HCT116 (cell line): Measurements from ENCODE around the gene GRM3. TPM values are rescaled to one million over a fixed set of nuclear protein-coding genes. Genes with fewer than 3 reads are reported as not detected.

Source experiments
- ATAC-seq: fragments of 200-7000 bp; cut with Tn5 transposase; 2 replicates; pipeline ENCODE4 v1.9.1; 2020; ENCODE audit warnings: mild to moderate bottlenecking, moderate library complexity
- BruUV-seq: library from RNA; stranded (reverse); fragments of 400-500 nt; replicated peaks from 2 replicates; lab custom pipeline; 2021; lab: Mats Ljungman, UMichigan
- CTCF ChIA-PET: fragments of 300-600 bp; sonication (Branson Sonifier 250); formaldehyde crosslinking; loops from one replicate; lab custom pipeline; 2021; ENCODE audit warnings: antibody characterized with exemption; lab: Charles Lee
- POLR2A ChIA-PET: fragments of 300-600, 350-600 bp; sonication (Branson Sonifier 250); formaldehyde crosslinking; loops from one replicate; lab custom pipeline; 2021; ENCODE audit warnings: antibody characterized with exemption; lab: Charles Lee
- RAD21 ChIA-PET, 2 experiments: fragments of 300-600 bp; sonication (Branson Sonifier 250); formaldehyde crosslinking; loops; one replicate each; lab custom pipeline; 2023; ENCODE audit warnings: low total read pairs in 2 of 2; ENCODE audit not compliant: uncharacterized antibody in 2 of 2, unreplicated experiment in 2 of 2, low non-redundant PET in 1 of 2; lab: Charles Lee
- DNase-seq: peaks from one replicate; pipeline ENCODE4 v3.0.0-alpha.2; 2010; ENCODE audit warnings: low read depth, low spot score
- H2AFZ ChIP-seq: fragments of 200-600 bp; shearing (Covaris generic), sonication (generic); 2 replicates; pipeline ENCODE4 v1.6.1; 2017; ENCODE audit warnings: low read depth, mixed run types, mixed read lengths, antibody characterized with exemption, low read length; ENCODE audit not compliant: poor library complexity, severe bottlenecking
- H3K27ac ChIP-seq: 2 replicates; pipeline ENCODE4 v1.5.1; 2012; ENCODE audit warnings: low read depth, low read length
- H3K27me3 ChIP-seq: fragments of 200-600 bp; sonication (generic); 2 replicates; pipeline ENCODE4 v1.6.1; 2016; ENCODE audit warnings: mixed run types, low read length, mixed read lengths; ENCODE audit not compliant: insufficient read depth
- H3K36me3 ChIP-seq, 2 experiments: fragments of 200-500 bp in 1 of 2; fragments of 200-600 bp in 1 of 2; sonication (Bioruptor generic) in 1 of 2; sonication (generic) in 1 of 2; 2 replicates each; pipeline versions ENCODE4 v1.5.1 to v1.6.1; 2014 to 2016; ENCODE audit warnings: low read length in 2 of 2, inconsistent platforms in 1 of 2, mixed read lengths in 1 of 2, mixed run types in 1 of 2; ENCODE audit not compliant: insufficient read depth in 2 of 2, control insufficient read depth in 1 of 2
- H3K4me1 ChIP-seq, 2 experiments: fragments of 200-600 bp in 1 of 2; sonication (generic) in 1 of 2; 2 replicates each; pipeline versions ENCODE4 v1.5.1 to v1.6.1; 2012 to 2017; ENCODE audit warnings: low read length in 2 of 2, inconsistent platforms in 1 of 2, mild to moderate bottlenecking in 1 of 2, mixed read lengths in 1 of 2, mixed run types in 1 of 2, moderate library complexity in 1 of 2; ENCODE audit not compliant: insufficient read depth in 2 of 2, control insufficient read depth in 1 of 2
- H3K4me2 ChIP-seq: fragments of 200-600 bp; sonication (generic); 2 replicates; pipeline ENCODE4 v1.6.1; 2017; ENCODE audit warnings: mixed run types, low read length, mixed read lengths
- H3K4me3 ChIP-seq, 2 experiments: fragments of 200-600 bp in 1 of 2; sonication (generic) in 1 of 2; replicated peaks in 1 of 2; 2 replicates each; pipeline ENCODE4 v1.5.1; 2011 to 2016; ENCODE audit warnings: low read length in 2 of 2, control low read depth in 1 of 2, low read depth in 1 of 2, mild to moderate bottlenecking in 1 of 2, mixed read lengths in 1 of 2, mixed run types in 1 of 2
- H3K79me2 ChIP-seq: fragments of 200-600 bp; sonication (generic); 2 replicates; pipeline ENCODE4 v1.6.1; 2017; ENCODE audit warnings: mild to moderate bottlenecking, mixed run types, low read length, moderate library complexity, mixed read lengths; ENCODE audit not compliant: insufficient read depth
- H3K9ac ChIP-seq: fragments of 200-600 bp; sonication (generic); 2 replicates; pipeline ENCODE4 v1.6.1; 2016; ENCODE audit warnings: low read length, mixed read lengths
- H3K9me2 ChIP-seq: fragments of 200-600 bp; sonication (generic), shearing (Covaris generic); 2 replicates; pipeline ENCODE4 v1.6.1; 2017; ENCODE audit warnings: mixed run types, mild to moderate bottlenecking, moderate library complexity; ENCODE audit not compliant: insufficient read depth
- H3K9me3 ChIP-seq, 2 experiments: fragments of 200-500 bp in 1 of 2; fragments of 200-600 bp in 1 of 2; sonication (Bioruptor generic) in 1 of 2; sonication (generic) in 1 of 2; 2 replicates each; pipeline ENCODE4 v1.6.1; 2014 to 2017; ENCODE audit warnings: low read length in 2 of 2, mixed read lengths in 2 of 2, inconsistent platforms in 1 of 2, low read depth in 1 of 2, mild to moderate bottlenecking in 1 of 2, mixed run types in 1 of 2, moderate library complexity in 1 of 2; ENCODE audit not compliant: control insufficient read depth in 1 of 2, insufficient read depth in 1 of 2
- H4K20me1 ChIP-seq: fragments of 200-600 bp; sonication (generic), shearing (Covaris generic); 2 replicates; pipeline ENCODE4 v1.6.1; 2017; ENCODE audit warnings: mixed run types, mild to moderate bottlenecking, moderate library complexity; ENCODE audit not compliant: insufficient read depth
- CBX3 ChIP-seq: IDR thresholded peaks from 2 replicates; pipeline ENCODE4 v1.6.1; 2012; ENCODE audit warnings: low read depth
- CTCF ChIP-seq, 3 experiments: fragments of 200-600 bp in 1 of 3; sonication (generic) in 1 of 3; IDR thresholded peaks in 2 of 3; conservative IDR thresholded peaks in 1 of 3; 2 replicates each; pipeline ENCODE4 v1.5.1; 2012 to 2017; ENCODE audit warnings: low read depth in 2 of 3, low read length in 2 of 3, antibody characterized with exemption in 1 of 3, borderline replicate concordance in 1 of 3, control low read depth in 1 of 3, mild to moderate bottlenecking in 1 of 3, mixed read lengths in 1 of 3, mixed run types in 1 of 3, moderate library complexity in 1 of 3; ENCODE audit not compliant: insufficient read depth in 1 of 3
- REST ChIP-seq: IDR thresholded peaks from 2 replicates; pipeline ENCODE4 v1.6.1; 2012; ENCODE audit warnings: low read depth
- SIN3A ChIP-seq: IDR thresholded peaks from 2 replicates; pipeline ENCODE4 v1.6.1; 2012; ENCODE audit warnings: low read depth
- intact Hi-C: fragments of 100-400 bp; cut with micrococcal nuclease; formaldehyde crosslinking; loops from 2 replicates; pipeline ENCODE4 v1.10.0; 2022
- total RNA-seq: library from RNA; stranded (reverse); gene quantifications from one replicate; pipeline ENCODE4 v1.2.1, GENCODE V29; 2021; ENCODE audit not compliant: unreplicated experiment

Gene GRM3
- total RNA-seq, 1 experiment from 2014 or later: not detected

- CTCF ChIA-PET: no interaction called here
- Histone ChIP-seq H3K79me2 (no peaks in the 10 kb centered on the region), H2AFZ (no peak overlapping the region), H3K27me3 (no peaks in the 10 kb centered on the region), H3K9me3 (no peaks in the 10 kb centered on the region), H3K27ac (no peak overlapping the region), H3K4me2 (no peak overlapping the region), H3K9ac (no peak overlapping the region), H4K20me1 (no peaks in the 10 kb centered on the region), H3K9me2 (no peaks in the 10 kb centered on the region), H3K4me1 (no peaks in the 10 kb centered on the region), H3K36me3 (0 out of 4 replicates have a peak, but pooled peaks cover 0 to 4% of the 10 kb centered on the region in 2 experiments), H3K4me3 (no peak overlapping the region)
- intact Hi-C loops: loop anchor here (5.0 to 10.0 kb wide), 2 partner anchors 434 to 1017 kb away; no protein-coding TSS in a partner anchor
- ATAC-seq: no peak
- RAD21 ChIA-PET: no interaction called here
- no TSS peak for BruUV-seq
- no peak for DNase-seq
- TF ChIP-seq REST: peak; percentile 56
- TF ChIP-seq SIN3A: no peak
- POLR2A ChIA-PET: no interaction called here
These were observed 265.2 kb downstream of the GRM3 start for GRCh38 chr7:86908948-86909347.

- Histone ChIP-seq H3K4me2 (no peak overlapping the region), H2AFZ (no peak overlapping the region), H4K20me1 (no peaks in the 10 kb centered on the region), H3K27ac (no peak overlapping the region), H3K9ac (no peak overlapping the region), H3K4me1 (no peaks in the 10 kb centered on the region), H3K36me3 (0 out of 4 replicates have a peak, but pooled peaks cover 0 to 4% of the 10 kb centered on the region in 2 experiments), H3K27me3 (no peaks in the 10 kb centered on the region), H3K9me3 (no peaks in the 10 kb centered on the region), H3K79me2 (no peaks in the 10 kb centered on the region), H3K4me3 (no peak overlapping the region), H3K9me2 (no peaks in the 10 kb centered on the region)
- intact Hi-C loops: loop anchor here (5.0 kb wide), 1 partner anchor 326 kb away; no protein-coding TSS in a partner anchor
- ChIA-PET RAD21 (no interaction called here), POLR2A (interaction anchor here (2.3 kb wide), 1 partner anchor 241 kb away, joined by 4 read pairs; the partner anchor contains the start of gene DMTF1), CTCF (interaction anchor here (0.9 to 2.1 kb wide), 4 partner anchors 16 to 504 kb away, joined by 3 to 9 read pairs (median 4); partner anchors contain the start of gene DMTF1)
- BruUV-seq: no TSS peak
- peak; percentile 72; the same call in 1 of the 2 replicates for ATAC-seq
- no peak for TF ChIP-seq REST
- TF ChIP-seq CBX3: no peak
- TF ChIP-seq CTCF (IDR thresholded peaks at IDR 0.05 in 2 of 3, conservative IDR thresholded peaks at IDR 0.05 in 1 of 3; ENCODE audit: borderline replicate concordance in 1 of 3, insufficient read depth in 1 of 3, low read depth in 2 of 3, low read length in 2 of 3): peak in 2 of 3 experiments; percentile 27 to 31; a peak in 3 of 6 replicates
- DNase-seq: no peak
These were observed 267.9 kb downstream of the GRM3 start for GRCh38 chr7:86911659-86912058.
